WTC11 (cell line): ENCODE results near the gene NEFH. TPM values are rescaled to one million over a fixed set of nuclear protein-coding genes. Genes with fewer than 3 reads are reported as not detected.
A peak's percentile ranks its signal among the peaks of the same experiment; 100 is the strongest.

Source experiments
- AR ChIP-seq: fragments of 250-450 bp; sonication (Bioruptor Pico); IDR thresholded peaks from 2 replicates; pipeline ENCODE4 v1.9.0; 2021; ENCODE audit warnings: mild to moderate bottlenecking
- ATF3 ChIP-seq: sonication (generic); formaldehyde crosslinking; conservative IDR thresholded peaks from 2 replicates; pipeline ENCODE4 v1.8.1; 2022; ENCODE audit warnings: mild to moderate bottlenecking, missing genetic modification reagents
- CDX4 ChIP-seq: fragments of 250-450 bp; sonication (Bioruptor Pico); IDR thresholded peaks from 2 replicates; pipeline ENCODE4 v1.9.0; 2021; ENCODE audit warnings: moderate library complexity, mild to moderate bottlenecking, inconsistent platforms, borderline replicate concordance
- CTCF ChIP-seq: fragments of 200-600 bp; IDR thresholded peaks from 2 replicates; pipeline ENCODE4 v1.8.0; 2022; ENCODE audit warnings: antibody characterized with exemption
- FOXJ3 ChIP-seq: sonication (generic); formaldehyde crosslinking; IDR thresholded peaks from 2 replicates; pipeline ENCODE4 v1.9.0; 2021; ENCODE audit warnings: missing genetic modification reagents, mild to moderate bottlenecking, borderline replicate concordance
- FOXP1 ChIP-seq: sonication (generic); formaldehyde crosslinking; IDR thresholded peaks from 2 replicates; pipeline ENCODE4 v1.8.0; 2022; ENCODE audit warnings: missing genetic modification reagents, mild to moderate bottlenecking, moderate library complexity, borderline replicate concordance
- GTF2I ChIP-seq: fragments of 250-450 bp; sonication (Bioruptor Pico); conservative IDR thresholded peaks from 2 replicates; pipeline ENCODE4 v1.4.0; 2021; ENCODE audit warnings: mild to moderate bottlenecking
- HMGA2 ChIP-seq: fragments of 250-450 bp; sonication (Bioruptor Pico); IDR thresholded peaks from 2 replicates; pipeline ENCODE4 v1.4.0; 2021; ENCODE audit warnings: mild to moderate bottlenecking, moderate library complexity
- JAZF1 ChIP-seq: fragments of 250-450 bp; sonication (Bioruptor Pico); IDR thresholded peaks from 2 replicates; pipeline ENCODE4 v1.9.0; 2021; ENCODE audit warnings: moderate library complexity, mild to moderate bottlenecking, inconsistent platforms
- MAX ChIP-seq: sonication (generic); formaldehyde crosslinking; IDR thresholded peaks from 2 replicates; pipeline ENCODE4 v1.8.0; 2022; ENCODE audit warnings: mild to moderate bottlenecking, missing genetic modification reagents
- MXD4 ChIP-seq: fragments of 250-450 bp; sonication (Bioruptor Pico); IDR thresholded peaks from 2 replicates; pipeline ENCODE4 v1.8.0; 2021; ENCODE audit warnings: mild to moderate bottlenecking, moderate library complexity, borderline replicate concordance
- MYBL2 ChIP-seq: sonication (generic); formaldehyde crosslinking; IDR thresholded peaks from 2 replicates; pipeline ENCODE4 v1.8.1; 2023; ENCODE audit warnings: mild to moderate bottlenecking, moderate library complexity, missing genetic modification reagents
- NFE2L1 ChIP-seq: sonication (generic); formaldehyde crosslinking; IDR thresholded peaks from 2 replicates; pipeline ENCODE4 v1.8.1; 2023; ENCODE audit warnings: missing genetic modification reagents
- NR1H2 ChIP-seq: sonication (generic); formaldehyde crosslinking; IDR thresholded peaks from 2 replicates; pipeline ENCODE4 v1.9.0; 2021; ENCODE audit warnings: mild to moderate bottlenecking, moderate library complexity, missing genetic modification reagents
- STAT6 ChIP-seq: sonication (generic); formaldehyde crosslinking; conservative IDR thresholded peaks from 2 replicates; pipeline ENCODE4 v1.8.1; 2023; ENCODE audit warnings: mild to moderate bottlenecking, low read depth, missing genetic modification reagents, moderate library complexity
- TCF7 ChIP-seq: sonication (generic); formaldehyde crosslinking; IDR thresholded peaks from 2 replicates; pipeline ENCODE4 v1.8.0; 2022; ENCODE audit warnings: mild to moderate bottlenecking, low read depth, missing genetic modification reagents, moderate library complexity
- TEAD4 ChIP-seq: sonication (generic); formaldehyde crosslinking; IDR thresholded peaks from 2 replicates; pipeline ENCODE4 v1.8.0; 2022; ENCODE audit warnings: mild to moderate bottlenecking, missing genetic modification reagents
- ZNF138 ChIP-seq: sonication (generic); formaldehyde crosslinking; conservative IDR thresholded peaks from 2 replicates; pipeline ENCODE4 v1.8.1; 2022; ENCODE audit warnings: mild to moderate bottlenecking, moderate library complexity, missing genetic modification reagents
- ZNF219 ChIP-seq: sonication (generic); formaldehyde crosslinking; IDR thresholded peaks from 2 replicates; pipeline ENCODE4 v1.8.0; 2023; ENCODE audit warnings: missing genetic modification reagents, mild to moderate bottlenecking, borderline replicate concordance
- ZNF317 ChIP-seq: sonication (generic); formaldehyde crosslinking; IDR thresholded peaks from 2 replicates; pipeline ENCODE4 v1.8.1; 2023; ENCODE audit warnings: low read depth, mild to moderate bottlenecking, moderate library complexity, missing genetic modification reagents, borderline replicate concordance
- ZNF416 ChIP-seq: fragments of 250-450 bp; sonication (Bioruptor Pico); IDR thresholded peaks from 2 replicates; pipeline ENCODE4 v1.9.0; 2021; ENCODE audit warnings: mild to moderate bottlenecking, inconsistent platforms
- total RNA-seq: library from RNA; stranded (reverse); gene quantifications from 3 replicates; pipeline ENCODE4 v1.2.3, GENCODE V29; 2021
- TF ChIP-seq, protein P1 (sequence below): sonication (generic); formaldehyde crosslinking; IDR thresholded peaks from 2 replicates; pipeline ENCODE4 v1.8.0; 2022; ENCODE audit warnings: mild to moderate bottlenecking, missing genetic modification reagents
- TF ChIP-seq, protein P2 (sequence below): sonication (generic); formaldehyde crosslinking; IDR thresholded peaks from 2 replicates; pipeline ENCODE4 v1.8.0; 2022; ENCODE audit warnings: mild to moderate bottlenecking, missing genetic modification reagents
- TF ChIP-seq, protein P3 (sequence below): sonication (generic); formaldehyde crosslinking; IDR thresholded peaks from 2 replicates; pipeline ENCODE4 v1.8.0; 2023; ENCODE audit warnings: missing genetic modification reagents
- TF ChIP-seq, protein P4 (sequence below): sonication (generic); formaldehyde crosslinking; IDR thresholded peaks from 2 replicates; pipeline ENCODE4 v1.8.1; 2022; ENCODE audit warnings: mild to moderate bottlenecking, moderate library complexity, missing genetic modification reagents

Gene NEFH
- total RNA-seq, 1 experiment from 2014 or later, result 2.6 TPM

GRCh38 chr22:29470159-29470855, 9.7 kb upstream of the NEFH start (continued):
- no peak for TF ChIP-seq STAT6 (CRISPR knock-in tag)
- TF ChIP-seq CTCF, result peak; percentile 100
- no peak for TF ChIP-seq ATF3
- TF ChIP-seq FOXP1 (CRISPR knock-in tag), result peak; percentile 73; the same call in 1 of the 2 replicates
- no peak for TF ChIP-seq ZNF219
- peak; percentile 58; the same call in 1 of the 2 replicates for TF ChIP-seq ZNF138 (CRISPR knock-in tag)
- TF ChIP-seq MAX (CRISPR knock-in tag), result peak; percentile 83
- TF ChIP-seq, protein P1, sequence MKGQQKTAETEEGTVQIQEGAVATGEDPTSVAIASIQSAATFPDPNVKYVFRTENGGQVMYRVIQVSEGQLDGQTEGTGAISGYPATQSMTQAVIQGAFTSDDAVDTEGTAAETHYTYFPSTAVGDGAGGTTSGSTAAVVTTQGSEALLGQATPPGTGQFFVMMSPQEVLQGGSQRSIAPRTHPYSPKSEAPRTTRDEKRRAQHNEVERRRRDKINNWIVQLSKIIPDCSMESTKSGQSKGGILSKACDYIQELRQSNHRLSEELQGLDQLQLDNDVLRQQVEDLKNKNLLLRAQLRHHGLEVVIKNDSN (CRISPR knock-in tag), result no peak
- TF ChIP-seq ZNF317 (CRISPR knock-in tag), result no peak
- TF ChIP-seq TCF7 (CRISPR knock-in tag), result no peak
- no peak for TF ChIP-seq FOXJ3 (CRISPR knock-in tag)
- no peak for TF ChIP-seq MXD4 (CRISPR knock-in tag)
- TF ChIP-seq JAZF1 (CRISPR knock-in tag), result no peak
- no peak for TF ChIP-seq CDX4 (CRISPR knock-in tag)
- TF ChIP-seq TEAD4, result no peak
- TF ChIP-seq, protein P2, sequence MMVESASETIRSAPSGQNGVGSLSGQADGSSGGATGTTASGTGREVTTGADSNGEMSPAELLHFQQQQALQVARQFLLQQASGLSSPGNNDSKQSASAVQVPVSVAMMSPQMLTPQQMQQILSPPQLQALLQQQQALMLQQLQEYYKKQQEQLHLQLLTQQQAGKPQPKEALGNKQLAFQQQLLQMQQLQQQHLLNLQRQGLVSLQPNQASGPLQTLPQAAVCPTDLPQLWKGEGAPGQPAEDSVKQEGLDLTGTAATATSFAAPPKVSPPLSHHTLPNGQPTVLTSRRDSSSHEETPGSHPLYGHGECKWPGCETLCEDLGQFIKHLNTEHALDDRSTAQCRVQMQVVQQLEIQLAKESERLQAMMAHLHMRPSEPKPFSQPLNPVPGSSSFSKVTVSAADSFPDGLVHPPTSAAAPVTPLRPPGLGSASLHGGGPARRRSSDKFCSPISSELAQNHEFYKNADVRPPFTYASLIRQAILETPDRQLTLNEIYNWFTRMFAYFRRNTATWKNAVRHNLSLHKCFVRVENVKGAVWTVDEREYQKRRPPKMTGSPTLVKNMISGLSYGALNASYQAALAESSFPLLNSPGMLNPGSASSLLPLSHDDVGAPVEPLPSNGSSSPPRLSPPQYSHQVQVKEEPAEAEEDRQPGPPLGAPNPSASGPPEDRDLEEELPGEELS (CRISPR knock-in tag), result peak; percentile 60; the same call in 1 of the 2 replicates
- peak; percentile 69; the same call in 1 of the 2 replicates for TF ChIP-seq MYBL2
- no peak for TF ChIP-seq NR1H2 (CRISPR knock-in tag)
- TF ChIP-seq, protein P3, sequence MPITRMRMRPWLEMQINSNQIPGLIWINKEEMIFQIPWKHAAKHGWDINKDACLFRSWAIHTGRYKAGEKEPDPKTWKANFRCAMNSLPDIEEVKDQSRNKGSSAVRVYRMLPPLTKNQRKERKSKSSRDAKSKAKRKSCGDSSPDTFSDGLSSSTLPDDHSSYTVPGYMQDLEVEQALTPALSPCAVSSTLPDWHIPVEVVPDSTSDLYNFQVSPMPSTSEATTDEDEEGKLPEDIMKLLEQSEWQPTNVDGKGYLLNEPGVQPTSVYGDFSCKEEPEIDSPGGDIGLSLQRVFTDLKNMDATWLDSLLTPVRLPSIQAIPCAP (CRISPR knock-in tag), result no peak
- TF ChIP-seq GTF2I (CRISPR knock-in tag), result no peak
- TF ChIP-seq NFE2L1 (CRISPR knock-in tag), result no peak
- TF ChIP-seq, protein P4, sequence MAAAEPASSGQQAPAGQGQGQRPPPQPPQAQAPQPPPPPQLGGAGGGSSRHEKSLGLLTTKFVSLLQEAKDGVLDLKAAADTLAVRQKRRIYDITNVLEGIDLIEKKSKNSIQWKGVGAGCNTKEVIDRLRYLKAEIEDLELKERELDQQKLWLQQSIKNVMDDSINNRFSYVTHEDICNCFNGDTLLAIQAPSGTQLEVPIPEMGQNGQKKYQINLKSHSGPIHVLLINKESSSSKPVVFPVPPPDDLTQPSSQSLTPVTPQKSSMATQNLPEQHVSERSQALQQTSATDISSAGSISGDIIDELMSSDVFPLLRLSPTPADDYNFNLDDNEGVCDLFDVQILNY (CRISPR knock-in tag), result peak; percentile 59
- no peak for TF ChIP-seq HMGA2 (CRISPR knock-in tag)
- TF ChIP-seq ZNF416 (CRISPR knock-in tag), result no peak
- no peak for TF ChIP-seq AR (CRISPR knock-in tag)
